GM21717 (cell line): ENCODE data around the gene ARL5A.

Experiments
- ATAC-seq: cut with Tn5 transposase; IDR thresholded peaks from one replicate; pipeline ENCODE4 v1.9.1; 2021; ENCODE audit warnings: mild to moderate bottlenecking, moderate library complexity; ENCODE audit not compliant: unreplicated experiment

Gene ARL5A

GRCh38 chr2:151769606-151770005, 58.6 kb downstream of the ARL5A start:
- ATAC-seq = no peak

DNA sequence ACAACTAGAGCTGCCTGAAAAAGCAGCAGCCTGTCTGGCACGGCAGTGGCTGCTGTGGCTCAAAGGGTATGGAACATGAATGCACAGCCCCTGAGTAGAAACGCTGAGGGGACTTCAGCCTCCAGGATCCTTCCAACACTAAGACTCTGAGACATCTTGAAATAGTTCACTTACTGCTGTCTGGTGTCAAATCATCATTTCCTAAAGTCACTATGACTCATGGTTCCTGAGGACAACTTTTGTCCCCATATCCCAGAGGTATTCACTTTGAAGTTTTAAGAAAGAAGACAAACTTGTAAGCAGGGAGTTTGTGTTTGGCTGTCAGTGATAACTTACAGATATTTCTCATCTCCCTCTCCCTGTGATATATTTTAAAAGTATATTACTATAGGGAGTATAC, 60.7 kb downstream of the ARL5A start:
- ATAC-seq = no peak

GRCh38 chr2:151766437-151767153, 61.6 kb downstream of the ARL5A start:
- ATAC-seq = peak; percentile 44

GRCh38 chr2:151765760-151766410, 62.3 kb downstream of the ARL5A start:
- no peak for ATAC-seq

DNA sequence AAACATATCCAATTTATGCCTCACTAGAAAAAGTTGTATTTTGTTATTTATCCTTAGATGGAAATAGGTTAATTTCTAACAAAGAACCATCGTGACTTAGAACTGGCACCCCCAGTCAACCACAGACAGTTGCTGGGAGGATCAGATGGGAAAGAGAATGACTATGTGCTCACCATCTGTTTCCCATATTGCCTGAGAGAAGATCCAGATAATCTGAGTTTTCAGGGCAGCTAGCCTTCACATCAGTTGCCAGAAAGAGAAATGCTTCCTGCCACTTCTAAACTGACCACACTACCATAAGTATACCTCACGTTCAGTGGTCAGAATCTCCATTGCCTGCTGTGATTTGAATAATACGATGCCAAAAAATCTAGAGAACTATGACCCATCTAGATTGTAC, 65.5 kb downstream of the ARL5A start:
- ATAC-seq = no peak

DNA sequence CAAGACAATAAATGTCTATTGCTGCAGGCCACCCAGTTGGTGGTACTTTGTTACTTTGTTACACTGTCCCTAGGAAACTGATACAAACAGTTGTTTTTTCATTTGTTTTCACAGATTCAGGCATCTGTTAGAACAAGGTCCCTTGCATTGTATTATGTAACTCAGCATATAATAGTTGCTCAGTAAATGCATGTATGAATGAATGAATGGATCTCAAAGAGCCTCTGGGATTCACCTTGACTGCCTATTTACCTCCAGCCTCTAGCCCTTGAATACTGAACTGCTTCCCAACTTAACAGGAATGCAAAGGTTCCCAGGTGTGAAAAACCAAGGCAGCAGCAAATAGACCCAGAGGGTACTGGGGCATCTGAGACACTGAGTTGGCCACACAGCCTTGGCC, 66.5 kb downstream of the ARL5A start:
- ATAC-seq = no peak

- no peak for ATAC-seq
Observed at GRCh38 chr2:151761193-151761592, 67.0 kb downstream of the ARL5A start.

GRCh38 chr2:151760139-151760650, 68.0 kb downstream of the ARL5A start:
- no peak for ATAC-seq

- ATAC-seq = no peak
Observed at GRCh38 chr2:151758744-151759143, 69.5 kb downstream of the ARL5A start.

- no peak for ATAC-seq
Observed at GRCh38 chr2:151757861-151758260, 70.4 kb downstream of the ARL5A start.

GRCh38 chr2:151756820-151757219, 71.4 kb downstream of the ARL5A start:
- ATAC-seq = no peak

DNA sequence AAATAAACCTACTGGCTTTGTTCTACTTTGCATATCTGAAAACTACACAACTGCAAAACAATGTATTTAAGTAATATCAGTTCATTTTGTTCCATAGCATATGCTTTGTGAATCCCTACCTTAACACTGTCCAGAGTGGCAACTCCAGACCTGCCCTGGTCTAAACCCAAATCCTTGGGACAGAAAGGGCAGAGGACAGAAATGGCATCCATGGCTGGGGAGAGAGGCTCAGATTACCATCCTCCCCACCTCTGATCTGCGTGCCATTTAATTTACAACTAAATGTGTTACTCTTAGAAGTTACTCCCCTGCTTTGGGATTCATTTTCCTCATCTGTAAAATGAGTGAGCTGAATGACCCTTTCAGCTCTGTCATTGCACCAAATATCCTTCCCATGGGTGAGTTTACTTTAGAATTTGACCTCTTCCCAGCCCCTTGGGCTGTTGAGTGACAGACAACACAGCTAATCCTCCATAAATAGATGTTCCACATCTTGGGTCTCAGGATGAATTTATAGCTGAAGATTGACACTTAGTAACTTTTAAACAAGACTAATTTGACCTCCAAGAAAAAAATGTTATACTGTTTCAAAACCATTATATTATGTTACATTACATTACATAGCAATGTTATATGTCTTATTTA, 73.8 kb downstream of the ARL5A start:
- no peak for ATAC-seq

DNA sequence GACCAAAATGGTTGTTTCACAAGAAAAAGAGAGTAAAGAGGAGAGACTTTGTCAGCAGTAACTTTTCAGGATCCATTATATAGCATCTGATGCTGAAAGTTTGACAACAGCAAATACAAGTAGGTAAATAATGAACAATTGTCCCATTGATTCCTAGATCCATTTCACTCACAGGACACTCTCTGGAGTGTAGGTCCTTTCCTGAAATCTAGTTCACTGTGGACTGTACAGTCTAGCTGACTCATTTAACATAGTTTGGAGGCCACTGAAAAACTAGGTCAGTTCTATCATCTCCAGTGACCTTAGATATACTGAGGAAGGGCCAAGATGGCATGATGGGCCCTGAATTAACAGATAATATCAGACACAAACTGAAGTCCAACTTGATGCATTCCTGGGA, 74.7 kb downstream of the ARL5A start:
- no peak for ATAC-seq
